ENCODE measurements around the gene ATP9B. TPM values are rescaled to one million over a fixed set of nuclear protein-coding genes. Genes with fewer than 3 reads are reported as not detected.

ATP9B gene
- total RNA-seq, 1 experiment from 2014 or later = 15.6 TPM

- Histone ChIP-seq H3K9ac (ENCODE audit: low read length) (no peak overlapping the region), H3K9me3 (ENCODE audit: low read length) (no peaks in the 10 kb centered on the region), H3K36me3 (ENCODE audit: low read depth, low read length) (0 out of 2 replicates have a peak, but pooled peaks cover 2% of the 10 kb centered on the region), H3K79me2 (ENCODE audit: low read length) (peaks cover 4% of the 10 kb centered on the region; the same call in 1 of the 2 replicates), H4K20me1 (ENCODE audit: low read length) (no peaks in the 10 kb centered on the region), H3K27ac (ENCODE audit: low read length) (no peak overlapping the region), H3K4me2 (ENCODE audit: low read length) (no peak overlapping the region), H2AFZ (ENCODE audit: low read length) (no peak overlapping the region), H3K4me1 (ENCODE audit: insufficient read depth, low read length) (no peaks in the 10 kb centered on the region), H3K4me3 (ENCODE audit: low read length) (no peak overlapping the region), H3K9me2 (replicated peaks; ENCODE audit: low read length) (no peaks in the 10 kb centered on the region), H3K27me3 (ENCODE audit: low read length) (no peaks in the 10 kb centered on the region), H3F3A (ENCODE audit: low read length, unreplicated experiment) (no peaks in the 10 kb centered on the region)
- POLR2A ChIA-PET (ENCODE audit: unreplicated experiment) = no interaction called here
- no TSS peak for BruUV-seq (replicated peaks)
- CTCF ChIA-PET = no interaction called here
- no peak for TF ChIP-seq EZH2phosphoT487 (IDR thresholded peaks at IDR 0.05; ENCODE audit: borderline replicate concordance, low read length)
- no peak for TF ChIP-seq EZH2 (IDR thresholded peaks at IDR 0.05; ENCODE audit: low read length, unreplicated experiment)
- TF ChIP-seq CTCF (conservative IDR thresholded peaks at IDR 0.05; ENCODE audit: low read depth, low read length) = no peak
- ATAC-seq = no peak
- no peak for DNase-seq
- intact Hi-C loops (cut with micrococcal nuclease) = no loop called here
Measured at GRCh38 chr18:79102886-79103285, 33.7 kb downstream of the ATP9B start.

- H3K4me1 ChIP-seq (ENCODE audit: insufficient read depth, low read length) = no peaks in the 10 kb centered on the region
- H3K36me3 ChIP-seq (ENCODE audit: low read depth, low read length) = 0 out of 2 replicates have a peak, but pooled peaks cover 2% of the 10 kb centered on the region
- DNase-seq = no peak
- peaks cover 4% of the 10 kb centered on the region; the same call in 1 of the 2 replicates for H3K79me2 ChIP-seq (ENCODE audit: low read length)
- no peaks in the 10 kb centered on the region for H3K9me3 ChIP-seq (ENCODE audit: low read length)
- no TSS peak for BruUV-seq (replicated peaks)
- CTCF ChIA-PET = no interaction called here
- no peaks in the 10 kb centered on the region for H3K9me2 ChIP-seq (replicated peaks; ENCODE audit: low read length)
- TF ChIP-seq CTCF (conservative IDR thresholded peaks at IDR 0.05; ENCODE audit: low read depth, low read length) (no peak), EZH2phosphoT487 (IDR thresholded peaks at IDR 0.05; ENCODE audit: borderline replicate concordance, low read length) (no peak), EZH2 (IDR thresholded peaks at IDR 0.05; ENCODE audit: low read length, unreplicated experiment) (no peak)
- H2AFZ ChIP-seq (ENCODE audit: low read length) = no peak overlapping the region
- H3K9ac ChIP-seq (ENCODE audit: low read length) = no peak overlapping the region
- H3F3A ChIP-seq (ENCODE audit: low read length, unreplicated experiment) = no peaks in the 10 kb centered on the region
- no peaks in the 10 kb centered on the region for H3K27me3 ChIP-seq (ENCODE audit: low read length)
- ATAC-seq = no peak
- intact Hi-C loops (cut with micrococcal nuclease) = no loop called here
- H4K20me1 ChIP-seq (ENCODE audit: low read length) = no peaks in the 10 kb centered on the region
- no peak overlapping the region for H3K4me3 ChIP-seq (ENCODE audit: low read length)
- POLR2A ChIA-PET (ENCODE audit: unreplicated experiment) = no interaction called here
- no peak overlapping the region for H3K27ac ChIP-seq (ENCODE audit: low read length)
- H3K4me2 ChIP-seq (ENCODE audit: low read length) = no peak overlapping the region
Measured at GRCh38 chr18:79104137-79104536, 34.9 kb downstream of the ATP9B start.

- DNase-seq = no peak
- Histone ChIP-seq H3K4me2 (ENCODE audit: low read length) (no peak overlapping the region), H3K79me2 (ENCODE audit: low read length) (peaks cover 4% of the 10 kb centered on the region; the same call in 1 of the 2 replicates), H3K9ac (ENCODE audit: low read length) (no peak overlapping the region), H3K27ac (ENCODE audit: low read length) (no peak overlapping the region), H3F3A (ENCODE audit: low read length, unreplicated experiment) (no peaks in the 10 kb centered on the region), H3K36me3 (ENCODE audit: low read depth, low read length) (no peaks in the 10 kb centered on the region), H3K27me3 (ENCODE audit: low read length) (no peaks in the 10 kb centered on the region), H3K4me1 (ENCODE audit: insufficient read depth, low read length) (no peaks in the 10 kb centered on the region), H3K9me3 (ENCODE audit: low read length) (no peaks in the 10 kb centered on the region), H2AFZ (ENCODE audit: low read length) (no peak overlapping the region), H3K9me2 (replicated peaks; ENCODE audit: low read length) (no peaks in the 10 kb centered on the region), H4K20me1 (ENCODE audit: low read length) (no peaks in the 10 kb centered on the region), H3K4me3 (ENCODE audit: low read length) (no peak overlapping the region)
- intact Hi-C loops (cut with micrococcal nuclease) = no loop called here
- no peak for ATAC-seq
- POLR2A ChIA-PET (ENCODE audit: unreplicated experiment) = no interaction called here
- no peak for TF ChIP-seq CTCF (conservative IDR thresholded peaks at IDR 0.05; ENCODE audit: low read depth, low read length)
- no peak for TF ChIP-seq EZH2 (IDR thresholded peaks at IDR 0.05; ENCODE audit: low read length, unreplicated experiment)
- no peak for TF ChIP-seq EZH2phosphoT487 (IDR thresholded peaks at IDR 0.05; ENCODE audit: borderline replicate concordance, low read length)
- CTCF ChIA-PET = no interaction called here
- BruUV-seq (replicated peaks) = no TSS peak
Measured at GRCh38 chr18:79105455-79105854, 36.3 kb downstream of the ATP9B start.

All from PC-3 (cell line).